Left lung (tissue), 10 donors: ENCODE measurements around the gene ZFP62. TPM values are rescaled to one million over a fixed set of nuclear protein-coding genes. Genes with fewer than 3 reads are reported as not detected.
A peak's percentile ranks its signal among the peaks of the same experiment; 100 is the strongest.
"Not testable (repeated sequence)": the region's sequence is repeated elsewhere in the genome, so short reads cannot be mapped to it uniquely, and the experiment has no call there.

Experiments
- ATAC-seq: fragments of 200-7000 bp; cut with Tn5 transposase; one replicate; pipeline ENCODE4 v1.9.1; 2020; ENCODE audit warnings: moderate library complexity
- DNase-seq, 4 donors: peaks; one replicate each; pipeline ENCODE4 v3.0.0-alpha.2; 2013 to 2020
- H3K27ac ChIP-seq, 2 donors: fragments of 200-600 bp; sonication (generic) in 1 of 2; one replicate each; pipeline versions ENCODE4 v1.5.0 to v1.8.0; 2020 to 2021
- H3K27me3 ChIP-seq, 2 donors: fragments of 200-600 bp; sonication (generic) in 1 of 2; one replicate each; pipeline versions ENCODE4 v1.5.0 to v1.8.0; 2020 to 2021
- H3K36me3 ChIP-seq, 2 donors: fragments of 200-600 bp; sonication (generic) in 1 of 2; one replicate each; pipeline versions ENCODE4 v1.5.0 to v1.8.0; 2020 to 2021
- H3K4me1 ChIP-seq, 2 donors: fragments of 200-600 bp; one replicate each; pipeline ENCODE4 v1.8.0; 2021
- H3K4me3 ChIP-seq, 2 donors: fragments of 200-600 bp; sonication (generic) in 1 of 2; one replicate each; pipeline versions ENCODE4 v1.5.0 to v1.8.0; 2020 to 2021; ENCODE audit warnings: mild to moderate bottlenecking in 1 of 2
- H3K9me3 ChIP-seq, 2 donors: fragments of 200-600 bp; sonication (generic) in 1 of 2; one replicate each; pipeline versions ENCODE4 v1.5.0 to v1.8.0; 2020 to 2021
- CTCF ChIP-seq, 2 donors: fragments of 200-600 bp; sonication (generic) in 1 of 2; IDR thresholded peaks; one replicate each; pipeline versions ENCODE4 v1.5.0 to v1.8.0; 2021; ENCODE audit warnings: antibody characterized with exemption in 2 of 2
- intact Hi-C, 2 donors: fragments of 100-400 bp; cut with DNase I; formaldehyde crosslinking; loops; one replicate each; pipeline versions ENCODE4 v1.11.2 to v1.14.2; 2022
- polyA plus RNA-seq, 6 donors: library from polyadenylated mRNA; unstranded; fragments of 120-200 nt; gene quantifications; one replicate each; pipeline ENCODE4 v1.2.1, GENCODE V29; 2013; ENCODE audit not compliant: insufficient read length in 6 of 6
- total RNA-seq, 2 donors: library from RNA; stranded (reverse); fragmentation: NEBNext Ultra II Directional; extraction: Animal tissue kit (Norgen Biotek cat#: 25700); gene quantifications; one replicate each; pipeline ENCODE4 v1.2.1, GENCODE V29; 2021
- donor health status: DM: no; HTN: yes; CAD: no.
- donor health status: DM: no; HTN: no; CAD: no.

Gene ZFP62
- total and polyA plus RNA-seq, 8 donors = 21.4 to 66.1 (median 58.1) TPM

GRCh38 chr5:180898621-180899246 lies 37.7 kb upstream of the ZFP62 start, which contains the start of gene BTNL8:
Gene BTNL8, plus strand, starts transcription at chr5:180899159. Its CDS starts 152 bp downstream, at chr5:180899311.
- intact Hi-C loops = no loop called here
- no peak for TF ChIP-seq CTCF (IDR thresholded peaks at IDR 0.05)

GRCh38 chr5:180895330-180895729 lies 34.3 kb upstream of the ZFP62 start:
- ATAC-seq, intact Hi-C loops, H3K4me1 ChIP-seq, DNase-seq, H3K9me3 ChIP-seq, H3K4me3 ChIP-seq, H3K27me3 ChIP-seq, H3K27ac ChIP-seq, H3K36me3 ChIP-seq: not testable (repeated sequence)

More at GRCh38 chr5:180898621-180899246, 37.7 kb upstream of the ZFP62 start, which contains the start of gene BTNL8:
- no peak for DNase-seq
- peak within 1 kb of the TSS in 1 of 2 donors; percentile 41 for H3K27ac ChIP-seq
- H3K27me3 ChIP-seq = no peaks in the 10 kb centered on the region
- no peak within 1 kb of the TSS for H3K4me3 ChIP-seq
- H3K4me1 ChIP-seq = no peaks in the 10 kb centered on the region
- ATAC-seq = no peak
- H3K9me3 ChIP-seq = peaks cover 0 to 6% of the 10 kb centered on the region in 2 donors
- H3K36me3 ChIP-seq = no peaks in the 10 kb centered on the region

- intact Hi-C loops = no loop called here
- DNase-seq = no peak
- TF ChIP-seq CTCF (IDR thresholded peaks at IDR 0.05) = no peak
- Histone ChIP-seq H3K27ac (peak overlapping the region in 1 of 2 donors; percentile 9), H3K9me3 (no peaks in the 10 kb centered on the region), H3K36me3 (no peaks in the 10 kb centered on the region), H3K4me1 (no peaks in the 10 kb centered on the region), H3K27me3 (no peaks in the 10 kb centered on the region), H3K4me3 (no peak overlapping the region)
- ATAC-seq = no peak
These were observed 28.3 kb upstream of the ZFP62 start for GRCh38 chr5:180889381-180889780.

DNA sequence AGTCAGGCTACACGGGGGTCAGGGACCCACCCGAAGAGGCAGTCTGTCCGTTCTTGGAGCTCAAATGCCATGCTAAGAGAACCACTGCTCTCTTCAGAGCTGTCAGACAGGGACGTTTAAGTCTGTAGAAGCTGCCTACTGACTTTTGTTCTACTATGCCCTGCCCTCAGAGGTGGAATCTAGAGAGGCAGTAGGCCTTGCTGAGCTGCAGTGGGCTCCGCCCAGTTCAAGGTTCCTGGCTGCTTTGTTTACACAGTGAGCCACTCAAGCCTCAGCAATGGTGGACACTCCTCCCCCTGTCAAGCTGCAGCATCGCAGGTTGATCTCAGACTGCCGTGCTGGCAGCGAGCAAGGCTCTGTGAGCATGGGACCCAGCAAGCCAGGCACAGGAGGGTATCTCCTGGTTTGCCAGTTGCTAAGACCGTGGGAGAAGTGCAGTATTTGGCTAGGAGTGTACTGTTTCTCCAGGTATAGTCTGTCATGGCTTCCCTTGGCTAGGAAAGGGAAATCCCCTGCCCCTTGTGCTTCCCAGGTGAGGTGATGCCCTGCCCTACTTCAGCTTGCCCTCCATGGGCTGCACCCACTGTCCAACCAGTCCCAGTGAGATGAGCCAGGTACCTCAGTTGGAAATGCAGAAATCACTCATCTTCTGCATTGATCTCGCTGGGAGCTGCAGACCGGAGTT lies 24.9 kb upstream of the ZFP62 start:
- H3K36me3 ChIP-seq, intact Hi-C loops, H3K27me3 ChIP-seq, H3K4me3 ChIP-seq, H3K4me1 ChIP-seq, H3K9me3 ChIP-seq, H3K27ac ChIP-seq: not testable (repeated sequence)
- peak; percentile 99 for ATAC-seq
- peak in 2 of 4 donors; percentile 35 to 68 for DNase-seq

DNA sequence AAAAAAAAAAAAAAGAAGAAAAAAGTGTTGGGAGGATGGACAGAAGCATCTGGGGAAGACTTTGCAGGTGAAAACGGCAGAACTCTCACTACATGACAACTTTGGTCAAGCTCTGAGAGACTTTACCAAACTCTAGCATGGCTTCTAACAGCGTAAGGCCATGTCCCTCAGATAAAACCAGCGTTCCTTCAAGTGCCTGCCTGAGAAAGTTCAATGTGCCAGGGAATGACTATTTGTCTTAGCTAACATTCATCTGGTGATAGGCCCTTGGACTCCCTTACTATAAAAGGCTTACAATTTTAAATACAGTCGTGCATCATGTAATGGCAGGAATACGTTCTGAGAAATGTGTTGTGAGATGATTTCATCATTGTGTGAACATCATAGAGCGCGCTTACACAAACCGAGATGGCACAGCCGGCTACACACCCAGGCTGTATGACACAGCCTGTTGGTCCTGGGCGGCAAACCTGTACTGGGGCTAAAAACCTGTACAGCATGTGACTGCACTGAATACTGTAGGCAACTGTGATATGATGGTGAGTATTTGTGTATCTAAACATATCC lies 14.9 kb upstream of the ZFP62 start:
- Histone ChIP-seq H3K36me3 (no peaks in the 10 kb centered on the region), H3K27ac (no peak overlapping the region), H3K4me1 (peaks cover 0 to 19% of the 10 kb centered on the region in 2 donors), H3K27me3 (no peaks in the 10 kb centered on the region), H3K4me3 (no peak overlapping the region), H3K9me3 (no peaks in the 10 kb centered on the region)
- intact Hi-C loops = no loop called here
- no peak for ATAC-seq
- no peak for TF ChIP-seq CTCF (IDR thresholded peaks at IDR 0.05)
- no peak for DNase-seq
